DMS 273 treated with DMSO at 0.1 percent for 48 hours (cell line): ENCODE data around the gene NKX6-2.
"Not testable (repeated sequence)": the region's sequence is repeated elsewhere in the genome, so short reads cannot be mapped to it uniquely, and the experiment has no call there.

Experiments
- DNase-seq: peaks from one replicate; lab custom pipeline; 2025; lab: John Stamatoyannopoulos, UW

NKX6-2 gene

GRCh38 chr10:132754071-132754470, 31.9 kb downstream of the NKX6-2 start:
- DNase-seq = no peak

- DNase-seq = no peak
These were observed 32.4 kb downstream of the NKX6-2 start for GRCh38 chr10:132753596-132753995.

GRCh38 chr10:132752961-132753360, 33.0 kb downstream of the NKX6-2 start:
- no peak for DNase-seq

GRCh38 chr10:132752378-132752777, 33.6 kb downstream of the NKX6-2 start:
- no peak for DNase-seq

- DNase-seq = no peak
These were observed 35.0 kb downstream of the NKX6-2 start for GRCh38 chr10:132750936-132751335.

GRCh38 chr10:132749371-132749795, 36.6 kb downstream of the NKX6-2 start:
- DNase-seq = no peak

- DNase-seq = no peak
These were observed 37.2 kb downstream of the NKX6-2 start for GRCh38 chr10:132748545-132749370.

- no peak for DNase-seq
These were observed 37.8 kb downstream of the NKX6-2 start for GRCh38 chr10:132748135-132748534.

GRCh38 chr10:132746801-132747625, 38.9 kb downstream of the NKX6-2 start:
- no peak for DNase-seq

GRCh38 chr10:132746386-132746785, 39.6 kb downstream of the NKX6-2 start:
- no peak for DNase-seq

GRCh38 chr10:132745971-132746370, 40.0 kb downstream of the NKX6-2 start:
- DNase-seq = no peak

GRCh38 chr10:132745511-132745910, 40.4 kb downstream of the NKX6-2 start:
- no peak for DNase-seq

GRCh38 chr10:132744839-132745238, 41.1 kb downstream of the NKX6-2 start:
- DNase-seq = no peak

- DNase-seq = no peak
These were observed 41.9 kb downstream of the NKX6-2 start for GRCh38 chr10:132743925-132744490.

- DNase-seq = not testable (repeated sequence)
These were observed 42.6 kb downstream of the NKX6-2 start for GRCh38 chr10:132743196-132743924.

GRCh38 chr10:132742837-132743194, 43.1 kb downstream of the NKX6-2 start:
- DNase-seq = no peak

GRCh38 chr10:132742167-132742836, 43.6 kb downstream of the NKX6-2 start:
- no peak for DNase-seq

- DNase-seq = no peak
These were observed 45.4 kb downstream of the NKX6-2 start for GRCh38 chr10:132740588-132740987.

- DNase-seq = no peak
These were observed 46.7 kb downstream of the NKX6-2 start for GRCh38 chr10:132739225-132739613.

- no peak for DNase-seq
These were observed 47.3 kb downstream of the NKX6-2 start for GRCh38 chr10:132738454-132739224.
